Endometrial microvascular endothelial cells (primary cell): ENCODE results near the gene TNPO3. TPM values are rescaled to one million over a fixed set of nuclear protein-coding genes. Genes with fewer than 3 reads are reported as not detected.
"Not testable (repeated sequence)": the region's sequence is repeated elsewhere in the genome, so short reads cannot be mapped to it uniquely, and the experiment has no call there.

Source experiments
- in situ Hi-C: cut with HindIII; loops from 2 replicates; pipeline ENCODE4 v1.10.0; 2017; ENCODE audit warnings: low sequenced_read_pairs, low pct_unique_long_range_greater_than_20kb; ENCODE audit errors: inconsistent ontology term
- total RNA-seq: library from RNA; depleted of rRNA; stranded (reverse); fragments of >200 nt; gene quantifications from one replicate; pipeline ENCODE4 v1.2.3, GENCODE V29; 2015; ENCODE audit errors: inconsistent ontology term

TNPO3 gene
- total RNA-seq, 1 donor from 2014 or later = 77.7 TPM

GRCh38 chr7:128915841-128916642 is 138.9 kb downstream of the TNPO3 start:
- in situ Hi-C loops = no loop called here

GRCh38 chr7:128915271-128915819 is 139.6 kb downstream of the TNPO3 start:
- in situ Hi-C loops = no loop called here

GRCh38 chr7:128914566-128915151 is 140.3 kb downstream of the TNPO3 start:
- in situ Hi-C loops = no loop called here

GRCh38 chr7:128913870-128914565 is 140.9 kb downstream of the TNPO3 start:
- in situ Hi-C loops = no loop called here

GRCh38 chr7:128912709-128913495 is 142.0 kb downstream of the TNPO3 start:
- in situ Hi-C loops = not testable (repeated sequence)

- in situ Hi-C loops = no loop called here
Observed at GRCh38 chr7:128912281-128912680, 142.6 kb downstream of the TNPO3 start.

GRCh38 chr7:128911423-128912031 is 143.4 kb downstream of the TNPO3 start:
- in situ Hi-C loops = no loop called here

GRCh38 chr7:128910569-128910945 is 144.4 kb downstream of the TNPO3 start, which contains the start of gene KCP:
Gene KCP, minus strand, starts transcription at chr7:128910709. Its CDS starts 33 bp downstream, at chr7:128910676.
- in situ Hi-C loops = no loop called here

GRCh38 chr7:128909625-128910568 is 145.0 kb downstream of the TNPO3 start:
- in situ Hi-C loops = no loop called here

- in situ Hi-C loops = no loop called here
Observed at GRCh38 chr7:128908750-128909624, 145.9 kb downstream of the TNPO3 start.

- in situ Hi-C loops = no loop called here
Observed at GRCh38 chr7:128906766-128907559, 147.9 kb downstream of the TNPO3 start.

GRCh38 chr7:128906001-128906765 is 148.7 kb downstream of the TNPO3 start:
- in situ Hi-C loops = no loop called here

GRCh38 chr7:128904381-128905197 is 150.3 kb downstream of the TNPO3 start:
- in situ Hi-C loops = no loop called here
